HepG2 (cell line): ENCODE measurements around the gene IQCH.

Experiments
- EP300 ChIP-seq, 3 experiments: sonication (generic) in 1 of 3; formaldehyde crosslinking in 1 of 3; IDR thresholded peaks; 2 replicates each; pipeline versions ENCODE4 v1.5.1 to v1.6.1; 2011 to 2020; ENCODE audit warnings: low read depth in 2 of 3, low read length in 2 of 3, borderline replicate concordance in 1 of 3, improper control_type of control experiment in 1 of 3, mild to moderate bottlenecking in 1 of 3, missing genetic modification reagents in 1 of 3, moderate library complexity in 1 of 3
- HDAC6 ChIP-seq: fragments of 200-600 bp; sonication (generic); IDR thresholded peaks from 2 replicates; pipeline ENCODE4 v1.7.0; 2017; ENCODE audit warnings: mild to moderate bottlenecking, antibody characterized with exemption, low read length, low read depth
- KDM5B ChIP-seq: sonication (generic); formaldehyde crosslinking; IDR thresholded peaks from 2 replicates; pipeline ENCODE4 v1.4.0; 2020; ENCODE audit warnings: missing genetic modification reagents, mild to moderate bottlenecking, borderline replicate concordance
- MAFG ChIP-seq: sonication (generic); formaldehyde crosslinking; IDR thresholded peaks from 2 replicates; pipeline ENCODE4 v1.5.1; 2020; ENCODE audit warnings: mild to moderate bottlenecking, missing genetic modification reagents
- POLR2AphosphoS2 ChIP-seq: IDR thresholded peaks from 2 replicates; pipeline ENCODE4 v1.6.1; 2011; ENCODE audit warnings: low read depth, low read length, improper control_type of control experiment
- ZNF777 ChIP-seq: sonication (generic); formaldehyde crosslinking; IDR thresholded peaks from 2 replicates; pipeline ENCODE4 v1.4.0; 2020; ENCODE audit warnings: missing genetic modification reagents
- TF ChIP-seq, protein P1 (sequence below): sonication (generic); formaldehyde crosslinking; IDR thresholded peaks from 2 replicates; pipeline ENCODE4 v1.5.1; 2020; ENCODE audit warnings: missing genetic modification reagents, mild to moderate bottlenecking, borderline replicate concordance
- TF ChIP-seq, protein P2 (sequence below): sonication (generic); formaldehyde crosslinking; IDR thresholded peaks from 2 replicates; pipeline ENCODE4 v1.4.0; 2020; ENCODE audit warnings: missing genetic modification reagents; ENCODE audit errors: not compliant biosample characterization
- TF ChIP-seq, protein P3 (sequence below): sonication (generic); formaldehyde crosslinking; IDR thresholded peaks from 2 replicates; pipeline ENCODE4 v1.5.0; 2020; ENCODE audit warnings: mild to moderate bottlenecking, missing genetic modification reagents, moderate library complexity

DNA sequence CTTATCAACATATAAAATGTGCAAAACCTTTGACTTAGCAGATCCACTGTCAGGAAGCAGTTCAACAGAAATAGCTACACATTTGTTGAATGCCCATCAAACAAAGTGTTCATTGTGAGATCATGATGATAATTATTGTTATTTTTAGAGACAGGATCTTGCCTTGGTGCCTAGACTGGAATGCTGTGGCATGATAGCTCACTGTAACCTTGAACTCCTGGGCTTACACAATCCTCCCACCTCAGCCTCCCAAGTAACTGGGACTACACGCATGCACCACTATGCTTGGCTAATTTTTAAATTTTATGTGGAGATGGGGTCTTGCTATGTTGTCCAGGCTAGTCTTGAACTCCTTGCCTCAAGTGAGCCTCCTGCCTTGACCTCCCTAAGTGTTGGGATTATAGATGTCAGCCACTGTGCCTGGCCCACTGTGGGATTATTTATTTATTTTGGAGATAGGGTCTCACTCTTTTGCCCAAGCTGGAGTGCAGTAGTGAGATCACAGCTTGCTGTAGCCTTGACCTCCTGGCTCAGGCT is 296.7 kb downstream of the IQCH start:
- TF ChIP-seq, protein P1, sequence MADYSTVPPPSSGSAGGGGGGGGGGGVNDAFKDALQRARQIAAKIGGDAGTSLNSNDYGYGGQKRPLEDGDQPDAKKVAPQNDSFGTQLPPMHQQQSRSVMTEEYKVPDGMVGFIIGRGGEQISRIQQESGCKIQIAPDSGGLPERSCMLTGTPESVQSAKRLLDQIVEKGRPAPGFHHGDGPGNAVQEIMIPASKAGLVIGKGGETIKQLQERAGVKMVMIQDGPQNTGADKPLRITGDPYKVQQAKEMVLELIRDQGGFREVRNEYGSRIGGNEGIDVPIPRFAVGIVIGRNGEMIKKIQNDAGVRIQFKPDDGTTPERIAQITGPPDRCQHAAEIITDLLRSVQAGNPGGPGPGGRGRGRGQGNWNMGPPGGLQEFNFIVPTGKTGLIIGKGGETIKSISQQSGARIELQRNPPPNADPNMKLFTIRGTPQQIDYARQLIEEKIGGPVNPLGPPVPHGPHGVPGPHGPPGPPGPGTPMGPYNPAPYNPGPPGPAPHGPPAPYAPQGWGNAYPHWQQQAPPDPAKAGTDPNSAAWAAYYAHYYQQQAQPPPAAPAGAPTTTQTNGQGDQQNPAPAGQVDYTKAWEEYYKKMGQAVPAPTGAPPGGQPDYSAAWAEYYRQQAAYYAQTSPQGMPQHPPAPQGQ (CRISPR knock-in tag) = no peak
- TF ChIP-seq HDAC6 (no peak), POLR2AphosphoS2 (no peak), EP300 (IDR thresholded peaks at IDR 0.05; ENCODE audit: low read depth in 2 of 2, low read length in 2 of 2) (no peak), EP300 (CRISPR knock-in tag; IDR thresholded peaks at IDR 0.05; ENCODE audit: borderline replicate concordance) (no peak), KDM5B (CRISPR knock-in tag) (no peak), ZNF777 (CRISPR knock-in tag) (no peak), MAFG (CRISPR knock-in tag) (no peak)
- TF ChIP-seq, protein P2, sequence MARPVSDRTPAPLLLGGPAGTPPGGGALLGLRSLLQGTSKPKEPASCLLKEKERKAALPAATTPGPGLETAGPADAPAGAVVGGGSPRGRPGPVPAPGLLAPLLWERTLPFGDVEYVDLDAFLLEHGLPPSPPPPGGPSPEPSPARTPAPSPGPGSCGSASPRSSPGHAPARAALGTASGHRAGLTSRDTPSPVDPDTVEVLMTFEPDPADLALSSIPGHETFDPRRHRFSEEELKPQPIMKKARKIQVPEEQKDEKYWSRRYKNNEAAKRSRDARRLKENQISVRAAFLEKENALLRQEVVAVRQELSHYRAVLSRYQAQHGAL = no peak
- TF ChIP-seq, protein P3, sequence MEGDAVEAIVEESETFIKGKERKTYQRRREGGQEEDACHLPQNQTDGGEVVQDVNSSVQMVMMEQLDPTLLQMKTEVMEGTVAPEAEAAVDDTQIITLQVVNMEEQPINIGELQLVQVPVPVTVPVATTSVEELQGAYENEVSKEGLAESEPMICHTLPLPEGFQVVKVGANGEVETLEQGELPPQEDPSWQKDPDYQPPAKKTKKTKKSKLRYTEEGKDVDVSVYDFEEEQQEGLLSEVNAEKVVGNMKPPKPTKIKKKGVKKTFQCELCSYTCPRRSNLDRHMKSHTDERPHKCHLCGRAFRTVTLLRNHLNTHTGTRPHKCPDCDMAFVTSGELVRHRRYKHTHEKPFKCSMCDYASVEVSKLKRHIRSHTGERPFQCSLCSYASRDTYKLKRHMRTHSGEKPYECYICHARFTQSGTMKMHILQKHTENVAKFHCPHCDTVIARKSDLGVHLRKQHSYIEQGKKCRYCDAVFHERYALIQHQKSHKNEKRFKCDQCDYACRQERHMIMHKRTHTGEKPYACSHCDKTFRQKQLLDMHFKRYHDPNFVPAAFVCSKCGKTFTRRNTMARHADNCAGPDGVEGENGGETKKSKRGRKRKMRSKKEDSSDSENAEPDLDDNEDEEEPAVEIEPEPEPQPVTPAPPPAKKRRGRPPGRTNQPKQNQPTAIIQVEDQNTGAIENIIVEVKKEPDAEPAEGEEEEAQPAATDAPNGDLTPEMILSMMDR (CRISPR knock-in tag) = no peak
